DOHH2 (cell line): ENCODE data around the gene NXPH4.

ENCODE experiments used
- CTCF ChIP-seq: fragments of 200-600 bp; sonication (generic); IDR thresholded peaks from one replicate; pipeline ENCODE4 v1.5.1; 2014; ENCODE audit warnings: antibody characterized with exemption, mild to moderate bottlenecking, low read depth, low read length; ENCODE audit not compliant: poor library complexity, severe bottlenecking
- EZH2phosphoT487 ChIP-seq: fragments of 200-600 bp; sonication (generic); IDR thresholded peaks from 2 replicates; pipeline ENCODE4 v1.6.1; 2017; ENCODE audit warnings: borderline replicate concordance, mild to moderate bottlenecking, antibody characterized with exemption, low read length, moderate library complexity, mixed read lengths

GRCh38 chr12:57254506-57255280 is 38.1 kb downstream of the NXPH4 start:
- TF ChIP-seq CTCF: no peak
- no peak for TF ChIP-seq EZH2phosphoT487
